A549 (cell line): ENCODE results near the gene MARS1.

Experiments used
- JUN ChIP-seq, 2 experiments: fragments of >200 bp; sonication (Bioruptor Twin); formaldehyde crosslinking; IDR thresholded peaks; 2 replicates in 1 of 2; 3 replicates in 1 of 2; pipeline ENCODE4 v1.6.1; 2016 to 2017
- TF ChIP-seq, protein P1 (sequence below): fragments of >200 bp; sonication (Bioruptor Twin); formaldehyde crosslinking; IDR thresholded peaks from 3 replicates; pipeline ENCODE4 v1.5.1; 2016

DNA sequence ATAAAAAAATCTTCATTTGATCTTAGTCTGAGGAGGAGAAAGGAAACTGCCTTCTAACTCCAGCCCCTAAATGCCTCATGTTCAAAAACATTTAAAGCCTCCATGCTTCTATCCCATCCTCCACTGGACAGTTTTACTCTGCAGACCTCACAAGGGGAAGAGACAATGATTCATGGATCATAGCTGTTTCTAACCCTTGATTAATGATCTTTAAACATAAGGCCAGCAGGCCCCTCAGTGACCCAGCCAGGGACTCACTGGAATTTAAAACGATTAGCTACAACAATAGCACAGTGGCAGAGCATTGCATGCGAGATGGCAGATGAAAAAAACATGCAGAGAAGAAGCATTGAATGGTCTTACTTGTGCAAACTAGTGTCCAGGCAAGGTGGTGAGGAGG, 53.1 kb downstream of the MARS1 start:
- TF ChIP-seq, protein P1, sequence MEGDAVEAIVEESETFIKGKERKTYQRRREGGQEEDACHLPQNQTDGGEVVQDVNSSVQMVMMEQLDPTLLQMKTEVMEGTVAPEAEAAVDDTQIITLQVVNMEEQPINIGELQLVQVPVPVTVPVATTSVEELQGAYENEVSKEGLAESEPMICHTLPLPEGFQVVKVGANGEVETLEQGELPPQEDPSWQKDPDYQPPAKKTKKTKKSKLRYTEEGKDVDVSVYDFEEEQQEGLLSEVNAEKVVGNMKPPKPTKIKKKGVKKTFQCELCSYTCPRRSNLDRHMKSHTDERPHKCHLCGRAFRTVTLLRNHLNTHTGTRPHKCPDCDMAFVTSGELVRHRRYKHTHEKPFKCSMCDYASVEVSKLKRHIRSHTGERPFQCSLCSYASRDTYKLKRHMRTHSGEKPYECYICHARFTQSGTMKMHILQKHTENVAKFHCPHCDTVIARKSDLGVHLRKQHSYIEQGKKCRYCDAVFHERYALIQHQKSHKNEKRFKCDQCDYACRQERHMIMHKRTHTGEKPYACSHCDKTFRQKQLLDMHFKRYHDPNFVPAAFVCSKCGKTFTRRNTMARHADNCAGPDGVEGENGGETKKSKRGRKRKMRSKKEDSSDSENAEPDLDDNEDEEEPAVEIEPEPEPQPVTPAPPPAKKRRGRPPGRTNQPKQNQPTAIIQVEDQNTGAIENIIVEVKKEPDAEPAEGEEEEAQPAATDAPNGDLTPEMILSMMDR = no peak
- TF ChIP-seq JUN (IDR thresholded peaks at IDR 0.05) = no peak
